Uterus (tissue), 2 donors: ENCODE results near the gene TMX3.

Experiments used
- POLR2A ChIP-seq, 2 donors: fragments of 450-650 bp; IDR thresholded peaks; one replicate each; pipeline ENCODE4 v1.6.1; 2016; ENCODE audit warnings: antibody characterized with exemption in 2 of 2, mild to moderate bottlenecking in 1 of 2, moderate library complexity in 1 of 2
- TF ChIP-seq, protein P1 (sequence below), 4 experiments: fragments of 200-600 bp in 2 of 4; fragments of 450-650 bp in 2 of 4; sonication (generic) in 2 of 4; IDR thresholded peaks; one replicate each; pipeline ENCODE4 v1.5.1; 2016 to 2019; ENCODE audit warnings: antibody characterized with exemption in 4 of 4, mild to moderate bottlenecking in 2 of 4, moderate library complexity in 1 of 4

- TF ChIP-seq, protein P1, sequence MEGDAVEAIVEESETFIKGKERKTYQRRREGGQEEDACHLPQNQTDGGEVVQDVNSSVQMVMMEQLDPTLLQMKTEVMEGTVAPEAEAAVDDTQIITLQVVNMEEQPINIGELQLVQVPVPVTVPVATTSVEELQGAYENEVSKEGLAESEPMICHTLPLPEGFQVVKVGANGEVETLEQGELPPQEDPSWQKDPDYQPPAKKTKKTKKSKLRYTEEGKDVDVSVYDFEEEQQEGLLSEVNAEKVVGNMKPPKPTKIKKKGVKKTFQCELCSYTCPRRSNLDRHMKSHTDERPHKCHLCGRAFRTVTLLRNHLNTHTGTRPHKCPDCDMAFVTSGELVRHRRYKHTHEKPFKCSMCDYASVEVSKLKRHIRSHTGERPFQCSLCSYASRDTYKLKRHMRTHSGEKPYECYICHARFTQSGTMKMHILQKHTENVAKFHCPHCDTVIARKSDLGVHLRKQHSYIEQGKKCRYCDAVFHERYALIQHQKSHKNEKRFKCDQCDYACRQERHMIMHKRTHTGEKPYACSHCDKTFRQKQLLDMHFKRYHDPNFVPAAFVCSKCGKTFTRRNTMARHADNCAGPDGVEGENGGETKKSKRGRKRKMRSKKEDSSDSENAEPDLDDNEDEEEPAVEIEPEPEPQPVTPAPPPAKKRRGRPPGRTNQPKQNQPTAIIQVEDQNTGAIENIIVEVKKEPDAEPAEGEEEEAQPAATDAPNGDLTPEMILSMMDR (IDR thresholded peaks at IDR 0.05): no peak
- no peak for TF ChIP-seq POLR2A (IDR thresholded peaks at IDR 0.05)
Observed at GRCh38 chr18:68740966-68741365, 26.1 kb upstream of the TMX3 start.
